Measurements from ENCODE around the gene ARSB. TPM values are rescaled to one million over a fixed set of nuclear protein-coding genes. Genes with fewer than 3 reads are reported as not detected.

The ARSB gene
- total RNA-seq, 1 experiment from 2014 or later: 11.4 TPM

DNA sequence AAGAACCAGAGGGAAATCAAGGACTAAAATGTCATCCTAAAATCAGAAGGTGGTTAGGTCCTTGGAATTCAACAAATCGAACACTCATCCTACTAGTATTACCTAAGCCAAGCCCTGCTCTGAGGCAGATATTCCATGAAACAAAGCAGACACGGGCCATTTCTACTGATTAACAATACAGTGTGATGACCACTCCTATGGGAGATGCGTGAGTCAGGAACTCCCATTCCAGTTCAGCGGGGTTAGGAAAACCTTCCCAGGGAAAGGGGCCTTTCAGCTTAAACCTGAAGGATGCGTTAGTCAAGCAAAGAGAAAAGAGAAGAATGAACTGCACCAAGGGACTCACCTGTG lies 218.7 kb downstream of the ARSB start:
- no peak overlapping the region for H4K5ac ChIP-seq (ENCODE audit: insufficient read length, low read depth, low read length)
- no peak overlapping the region for H3K4me2 ChIP-seq (ENCODE audit: insufficient read depth, insufficient read length, low read length)
- H3K18ac ChIP-seq (ENCODE audit: insufficient read length, low read depth, low read length): no peak overlapping the region
- no peak overlapping the region for H2AFZ ChIP-seq (ENCODE audit: low read length)
- Mint-ChIP-seq H3K27ac (no peak overlapping the region), H3K4me1 (peaks cover 14 to 17% of the 10 kb centered on the region in 2 experiments), H3K36me3 (ENCODE audit: insufficient read depth in 1 of 3, low read depth in 3 of 3) (peaks cover 0 to 4% (median 3%) of the 10 kb centered on the region in 3 experiments; a peak in 3 of 7 replicates), H3K27me3 (ENCODE audit: low read depth) (peaks cover 3% of the 10 kb centered on the region), H3K4me3 (no peak overlapping the region), H3K9me3 (no peaks in the 10 kb centered on the region; a peak in 1 of 5 replicates)
- no peak overlapping the region for H2BK20ac ChIP-seq (ENCODE audit: low read depth, low read length, poor library complexity, severe bottlenecking)
- H2AK5ac ChIP-seq (ENCODE audit: insufficient read length, low read length): no peak overlapping the region
- DNase-seq: no peak
- no CpG with 5 or more reads among the region's 5 CpGs for WGBS (ENCODE audit: extremely low coverage, insufficient read length, low lambda C conversion rate)
- no peak overlapping the region for H3K23ac ChIP-seq (ENCODE audit: insufficient read length, low read depth, low read length)
- H3K27ac ChIP-seq (ENCODE audit: insufficient read length, low read depth, low read length): no peak overlapping the region
- H3K9ac ChIP-seq (ENCODE audit: extremely low read depth, insufficient read length, low read length): no peak overlapping the region
- H2BK5ac ChIP-seq (ENCODE audit: insufficient read length, low read length): no peak overlapping the region
- H3K4me1 ChIP-seq (ENCODE audit: insufficient read depth, low read length): no peaks in the 10 kb centered on the region
- no peak overlapping the region for H3K14ac ChIP-seq (ENCODE audit: insufficient read depth, low read length)
- no peak overlapping the region for H3K56ac ChIP-seq (ENCODE audit: insufficient read length, low read depth, low read length)
- H2BK12ac ChIP-seq (ENCODE audit: insufficient read length, low read depth, low read length): no peak overlapping the region
- no peaks in the 10 kb centered on the region for H3K27me3 ChIP-seq (ENCODE audit: insufficient read depth, low read length)
- no peak overlapping the region for H3K4ac ChIP-seq (ENCODE audit: low read depth, low read length)
- no peaks in the 10 kb centered on the region for H3K79me1 ChIP-seq (ENCODE audit: insufficient read depth, low read depth, low read length, poor library complexity, severe bottlenecking)
- no peak overlapping the region for H4K91ac ChIP-seq (ENCODE audit: insufficient read length, low read depth, low read length)
- no peaks in the 10 kb centered on the region for H3K9me3 ChIP-seq (ENCODE audit: control insufficient read depth, low read depth, low read length)
- no peaks in the 10 kb centered on the region for H3K79me2 ChIP-seq (ENCODE audit: insufficient read depth, low read length)
- H2BK15ac ChIP-seq (ENCODE audit: low read depth, low read length): no peak overlapping the region
- H4K8ac ChIP-seq (replicated peaks; ENCODE audit: insufficient read length, low read depth, low read length): no peak overlapping the region
- TF ChIP-seq, protein P1, sequence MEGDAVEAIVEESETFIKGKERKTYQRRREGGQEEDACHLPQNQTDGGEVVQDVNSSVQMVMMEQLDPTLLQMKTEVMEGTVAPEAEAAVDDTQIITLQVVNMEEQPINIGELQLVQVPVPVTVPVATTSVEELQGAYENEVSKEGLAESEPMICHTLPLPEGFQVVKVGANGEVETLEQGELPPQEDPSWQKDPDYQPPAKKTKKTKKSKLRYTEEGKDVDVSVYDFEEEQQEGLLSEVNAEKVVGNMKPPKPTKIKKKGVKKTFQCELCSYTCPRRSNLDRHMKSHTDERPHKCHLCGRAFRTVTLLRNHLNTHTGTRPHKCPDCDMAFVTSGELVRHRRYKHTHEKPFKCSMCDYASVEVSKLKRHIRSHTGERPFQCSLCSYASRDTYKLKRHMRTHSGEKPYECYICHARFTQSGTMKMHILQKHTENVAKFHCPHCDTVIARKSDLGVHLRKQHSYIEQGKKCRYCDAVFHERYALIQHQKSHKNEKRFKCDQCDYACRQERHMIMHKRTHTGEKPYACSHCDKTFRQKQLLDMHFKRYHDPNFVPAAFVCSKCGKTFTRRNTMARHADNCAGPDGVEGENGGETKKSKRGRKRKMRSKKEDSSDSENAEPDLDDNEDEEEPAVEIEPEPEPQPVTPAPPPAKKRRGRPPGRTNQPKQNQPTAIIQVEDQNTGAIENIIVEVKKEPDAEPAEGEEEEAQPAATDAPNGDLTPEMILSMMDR (conservative IDR thresholded peaks at IDR 0.05): no peak
- no peak overlapping the region for H3T11ph ChIP-seq (ENCODE audit: low read length)
- no peak overlapping the region for H2BK120ac ChIP-seq (ENCODE audit: low read depth, low read length, poor library complexity, severe bottlenecking)
- no peaks in the 10 kb centered on the region for H3K23me2 ChIP-seq (ENCODE audit: insufficient read length, low read depth, low read length, poor library complexity, severe bottlenecking)
- no peaks in the 10 kb centered on the region for H4K20me1 ChIP-seq (ENCODE audit: control insufficient read depth, insufficient read depth, insufficient read length)

All from H9 (cell line).